Inflammatory macrophage treated with lipopolysaccharide for 1 hour (primary cell): Measurements from ENCODE around the gene PIEZO2.

Experiments used
- DNase-seq, 2 donors: peaks; one replicate each; pipeline ENCODE4 v3.0.0-alpha.2; 2020 to 2022

The PIEZO2 gene

GRCh38 chr18:11064106-11064505 is 85.3 kb downstream of the PIEZO2 start:
- DNase-seq, result no peak

- no peak for DNase-seq
Measured at GRCh38 chr18:11055721-11056120, 93.6 kb downstream of the PIEZO2 start.

GRCh38 chr18:11054497-11054896 is 94.9 kb downstream of the PIEZO2 start:
- DNase-seq, result no peak

GRCh38 chr18:11053293-11053692 is 96.1 kb downstream of the PIEZO2 start:
- DNase-seq, result no peak

- no peak for DNase-seq
Measured at GRCh38 chr18:11052800-11053199, 96.6 kb downstream of the PIEZO2 start.

- no peak for DNase-seq
Measured at GRCh38 chr18:11051462-11051861, 97.9 kb downstream of the PIEZO2 start.

GRCh38 chr18:11050966-11051365 is 98.4 kb downstream of the PIEZO2 start:
- DNase-seq, result no peak

GRCh38 chr18:11047817-11048216 is 101.6 kb downstream of the PIEZO2 start:
- no peak for DNase-seq

- DNase-seq, result no peak
Measured at GRCh38 chr18:11047156-11047555, 102.2 kb downstream of the PIEZO2 start.

GRCh38 chr18:11046140-11046539 is 103.2 kb downstream of the PIEZO2 start:
- no peak for DNase-seq

GRCh38 chr18:11043694-11044093 is 105.7 kb downstream of the PIEZO2 start:
- no peak for DNase-seq

- DNase-seq, result no peak
Measured at GRCh38 chr18:11042247-11042646, 107.1 kb downstream of the PIEZO2 start.

- DNase-seq, result peak; percentile 21 to 71
Measured at GRCh38 chr18:11040823-11041656, 108.3 kb downstream of the PIEZO2 start.

- DNase-seq, result no peak
Measured at GRCh38 chr18:11040359-11040758, 109.0 kb downstream of the PIEZO2 start.

- DNase-seq, result no peak
Measured at GRCh38 chr18:11037533-11038240, 111.7 kb downstream of the PIEZO2 start.

GRCh38 chr18:11035814-11036495 is 113.4 kb downstream of the PIEZO2 start:
- DNase-seq, result no peak

- DNase-seq, result no peak
Measured at GRCh38 chr18:11035376-11035775, 114.0 kb downstream of the PIEZO2 start.

- DNase-seq, result peak; percentile 8 to 60
Measured at GRCh38 chr18:11034884-11035283, 114.5 kb downstream of the PIEZO2 start.

GRCh38 chr18:11033503-11033902 is 115.9 kb downstream of the PIEZO2 start:
- DNase-seq, result no peak

GRCh38 chr18:11031966-11032365 is 117.4 kb downstream of the PIEZO2 start:
- no peak for DNase-seq

- no peak for DNase-seq
Measured at GRCh38 chr18:11029021-11029420, 120.3 kb downstream of the PIEZO2 start.

- DNase-seq, result no peak
Measured at GRCh38 chr18:11027862-11028261, 121.5 kb downstream of the PIEZO2 start.

- DNase-seq, result no peak
Measured at GRCh38 chr18:11025671-11026070, 123.7 kb downstream of the PIEZO2 start.
